GM23338 (cell line): ENCODE data around the gene SRI. TPM values are rescaled to one million over a fixed set of nuclear protein-coding genes. Genes with fewer than 3 reads are reported as not detected.
A peak's percentile ranks its signal among the peaks of the same experiment; 100 is the strongest.

Experiments
- ATAC-seq: fragments of 200-7000 bp; cut with Tn5 transposase; 3 replicates; pipeline ENCODE4 v1.9.1; 2020
- DNase-seq: peaks from one replicate; pipeline ENCODE4 v3.0.0-alpha.2; 2015; ENCODE audit warnings: low spot score
- H2AFZ ChIP-seq: fragments of 200-600 bp; sonication (generic); 2 replicates; pipeline ENCODE4 v1.8.0; 2016; ENCODE audit warnings: antibody characterized with exemption, mild to moderate bottlenecking, moderate library complexity
- H3F3A ChIP-seq: fragments of 200-600 bp; sonication (generic); replicated peaks from 2 replicates; pipeline ENCODE4 v1.8.0; 2017; ENCODE audit warnings: antibody characterized with exemption, mixed run types, low read depth
- H3K27ac ChIP-seq: fragments of 200-600 bp; sonication (generic); 2 replicates; pipeline ENCODE4 v1.6.1; 2016; ENCODE audit warnings: low read depth
- H3K27me3 ChIP-seq: fragments of 200-600 bp; sonication (generic); 2 replicates; pipeline ENCODE4 v1.8.0; 2016; ENCODE audit warnings: mild to moderate bottlenecking, mixed run types, moderate library complexity; ENCODE audit not compliant: insufficient read depth
- H3K36me3 ChIP-seq: fragments of 200-600 bp; sonication (generic); 2 replicates; pipeline ENCODE4 v1.8.0; 2016; ENCODE audit warnings: mild to moderate bottlenecking; ENCODE audit not compliant: insufficient read depth
- H3K4me1 ChIP-seq: fragments of 200-600 bp; sonication (generic); 2 replicates; pipeline ENCODE4 v1.8.0; 2016; ENCODE audit warnings: mild to moderate bottlenecking, moderate library complexity; ENCODE audit not compliant: insufficient read depth
- H3K4me2 ChIP-seq: fragments of 200-600 bp; sonication (generic); 2 replicates; pipeline ENCODE4 v1.7.1; 2017; ENCODE audit warnings: mixed run types
- H3K4me3 ChIP-seq: fragments of 200-600 bp; sonication (generic); 2 replicates; pipeline ENCODE4 v1.6.1; 2016; ENCODE audit warnings: mixed run types
- H3K79me2 ChIP-seq: fragments of 200-600 bp; sonication (generic); replicated peaks from 2 replicates; pipeline ENCODE4 v1.8.0; 2017; ENCODE audit warnings: mild to moderate bottlenecking; ENCODE audit not compliant: insufficient read depth
- H3K9me2 ChIP-seq: fragments of 200-600 bp; sonication (generic); 2 replicates; pipeline ENCODE4 v1.8.0; 2017; ENCODE audit not compliant: insufficient read depth
- H4K20me1 ChIP-seq: fragments of 200-600 bp; sonication (generic); replicated peaks from 2 replicates; pipeline ENCODE4 v1.8.0; 2017; ENCODE audit warnings: mild to moderate bottlenecking; ENCODE audit not compliant: insufficient read depth
- H3K27ac Mint-ChIP-seq: 2 replicates; pipeline ENCODE4 v1.8.0; 2020; ENCODE audit warnings: inconsistent platforms, mild to moderate bottlenecking, moderate library complexity, mixed read lengths
- H3K27me3 Mint-ChIP-seq: 3 replicates; pipeline ENCODE4 v1.8.0; 2022; ENCODE audit warnings: low read depth, mild to moderate bottlenecking, moderate library complexity, mixed read lengths, inconsistent platforms; ENCODE audit not compliant: insufficient read depth, poor library complexity
- H3K36me3 Mint-ChIP-seq: 3 replicates; pipeline ENCODE4 v1.8.0; 2021; ENCODE audit warnings: low read depth, mild to moderate bottlenecking, inconsistent platforms, moderate library complexity, mixed read lengths
- H3K4me1 Mint-ChIP-seq: 3 replicates; pipeline ENCODE4 v1.8.0; 2020; ENCODE audit warnings: mild to moderate bottlenecking, inconsistent platforms, mixed read lengths
- H3K4me3 Mint-ChIP-seq: 3 replicates; pipeline ENCODE4 v1.8.0; 2021; ENCODE audit warnings: moderate library complexity, mild to moderate bottlenecking, inconsistent platforms, mixed read lengths
- H3K9me3 Mint-ChIP-seq: 3 replicates; pipeline ENCODE4 v1.8.0; 2020; ENCODE audit warnings: moderate library complexity, mild to moderate bottlenecking, inconsistent platforms, mixed read lengths
- CREB1 ChIP-seq: fragments of 250-450 bp; sonication (Bioruptor Pico); IDR thresholded peaks from 2 replicates; pipeline ENCODE4 v1.5.0; 2020; ENCODE audit warnings: low read depth, mild to moderate bottlenecking, moderate library complexity
- CTCF ChIP-seq, 2 experiments: fragments of 200-600 bp in 1 of 2; sonication (generic) in 1 of 2; conservative IDR thresholded peaks; 2 replicates each; pipeline versions ENCODE4 v1.5.1 to v1.6.1; 2016 to 2017; ENCODE audit warnings: antibody characterized with exemption in 2 of 2, low read depth in 2 of 2, mild to moderate bottlenecking in 2 of 2, moderate library complexity in 1 of 2
- ETS1 ChIP-seq: IDR thresholded peaks from 2 replicates; pipeline ENCODE4 v1.6.1; 2016; ENCODE audit warnings: antibody characterized with exemption
- EZH2 ChIP-seq: fragments of 200-600 bp; sonication (generic); IDR thresholded peaks from one replicate; pipeline ENCODE4 v1.8.0; 2017; ENCODE audit warnings: antibody characterized with exemption, mild to moderate bottlenecking, low read depth; ENCODE audit not compliant: unreplicated experiment
- EZH2phosphoT487 ChIP-seq: fragments of 200-600 bp; sonication (generic); IDR thresholded peaks from one replicate; pipeline ENCODE4 v1.8.1; 2018; ENCODE audit warnings: antibody characterized with exemption; ENCODE audit not compliant: unreplicated experiment
- JUNB ChIP-seq: IDR thresholded peaks from one replicate; pipeline ENCODE4 v1.6.1; 2016; ENCODE audit warnings: antibody characterized with exemption; ENCODE audit not compliant: unreplicated experiment
- ZNF114 ChIP-seq: fragments of 250-450 bp; sonication (Bioruptor Pico); IDR thresholded peaks from 2 replicates; pipeline ENCODE4 v1.5.0; 2020; ENCODE audit warnings: mild to moderate bottlenecking, moderate library complexity
- ZNF331 ChIP-seq: fragments of 250-450 bp; sonication (Bioruptor Pico); IDR thresholded peaks from 2 replicates; pipeline ENCODE4 v1.5.0; 2020; ENCODE audit warnings: low read depth, mild to moderate bottlenecking, moderate library complexity
- ZNF462 ChIP-seq: fragments of 250-450 bp; sonication (Bioruptor Pico); IDR thresholded peaks from 2 replicates; pipeline ENCODE4 v1.5.0; 2020; ENCODE audit warnings: mild to moderate bottlenecking, moderate library complexity
- polyA plus RNA-seq: library from polyadenylated mRNA; unstranded; fragments of >200 nt; fragmentation: Nextera tagmentation; extraction: Ambion mirVana; gene quantifications from 2 replicates; pipeline ENCODE4 v1.2.1, GENCODE V29; 2016
- total RNA-seq: library from RNA; depleted of rRNA; stranded (reverse); fragments of >200 nt; shearing (Covaris generic); gene quantifications from 2 replicates; pipeline ENCODE4 v1.2.3, GENCODE V29; 2014

Gene SRI
- total and polyA plus RNA-seq, 2 experiments from 2014 or later = 141 to 321 TPM

- TF ChIP-seq ZNF462 (no peak), ZNF331 (CRISPR knock-in tag) (no peak), JUNB (no peak), ZNF114 (CRISPR knock-in tag) (no peak), ETS1 (no peak), CREB1 (CRISPR knock-in tag) (no peak)
These were observed 1.5 kb downstream of the SRI start (continued) for GRCh38 chr7:88218429-88218745.

- peak overlapping the region; percentile 100 for H3K4me2 ChIP-seq
- Mint-ChIP-seq H3K27ac (peak overlapping the region; percentile 84), H3K36me3 (peaks cover 25% of the 10 kb centered on the region), H3K4me3 (peak overlapping the region; percentile 87), H3K4me1 (peaks cover 50% of the 10 kb centered on the region), H3K27me3 (peaks cover 5% of the 10 kb centered on the region), H3K9me3 (no peaks in the 10 kb centered on the region)
- DNase-seq (peak; percentile 63), ATAC-seq (peak; percentile 10; the same call in 2 of the 3 replicates)
- H3K36me3 ChIP-seq = no peaks in the 10 kb centered on the region
- H3K27me3 ChIP-seq = no peaks in the 10 kb centered on the region
- H3K9me2 ChIP-seq = no peaks in the 10 kb centered on the region
- peak overlapping the region; percentile 92 for H3K4me3 ChIP-seq
- peaks cover 40% of the 10 kb centered on the region for H3K79me2 ChIP-seq
- no peaks in the 10 kb centered on the region for H3F3A ChIP-seq
- H3K4me1 ChIP-seq = peaks cover 51% of the 10 kb centered on the region
- no peak overlapping the region for H2AFZ ChIP-seq
- H4K20me1 ChIP-seq = 0 out of 2 replicates have a peak, but pooled peaks cover 3% of the 10 kb centered on the region
- no peak overlapping the region; the same call in 1 of the 2 replicates for H3K27ac ChIP-seq
- TF ChIP-seq EZH2phosphoT487 = no peak
- TF ChIP-seq CREB1 (CRISPR knock-in tag) = no peak
- TF ChIP-seq CTCF (conservative IDR thresholded peaks at IDR 0.05; ENCODE audit: low read depth in 2 of 2) = no peak
- TF ChIP-seq EZH2 = no peak
These were observed 2.0 kb downstream of the SRI start for GRCh38 chr7:88217675-88218428.
